Measurements from ENCODE around the gene XRCC3. TPM values are rescaled to one million over a fixed set of nuclear protein-coding genes. Genes with fewer than 3 reads are reported as not detected.

XRCC3 gene
- total RNA-seq, 4 donors from 2014 or later = 11.6 to 42.9 (median 16.2) TPM

DNA sequence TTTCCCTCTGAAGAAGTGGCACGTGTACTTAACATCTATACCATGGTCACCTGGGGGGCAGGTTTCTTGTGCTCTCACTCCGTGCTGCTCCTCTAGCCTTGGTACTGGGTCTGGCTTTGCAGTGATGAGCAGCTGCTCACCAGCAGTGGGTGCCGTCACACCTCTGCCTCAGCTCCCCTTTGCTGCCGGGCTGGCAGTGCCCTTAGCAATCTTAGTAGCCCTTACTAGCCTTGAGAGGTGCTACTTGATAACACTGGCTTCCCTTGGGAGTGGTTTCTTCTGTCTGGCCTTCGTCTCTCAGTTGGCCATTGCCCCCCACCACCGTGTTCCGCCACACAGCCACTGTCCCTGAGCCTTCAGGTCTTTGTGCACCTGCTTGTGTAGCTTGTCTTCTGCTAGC, 63.7 kb downstream of the XRCC3 start:
- no peak for TF ChIP-seq POLR2A (IDR thresholded peaks at IDR 0.05)
- TF ChIP-seq, protein P1, sequence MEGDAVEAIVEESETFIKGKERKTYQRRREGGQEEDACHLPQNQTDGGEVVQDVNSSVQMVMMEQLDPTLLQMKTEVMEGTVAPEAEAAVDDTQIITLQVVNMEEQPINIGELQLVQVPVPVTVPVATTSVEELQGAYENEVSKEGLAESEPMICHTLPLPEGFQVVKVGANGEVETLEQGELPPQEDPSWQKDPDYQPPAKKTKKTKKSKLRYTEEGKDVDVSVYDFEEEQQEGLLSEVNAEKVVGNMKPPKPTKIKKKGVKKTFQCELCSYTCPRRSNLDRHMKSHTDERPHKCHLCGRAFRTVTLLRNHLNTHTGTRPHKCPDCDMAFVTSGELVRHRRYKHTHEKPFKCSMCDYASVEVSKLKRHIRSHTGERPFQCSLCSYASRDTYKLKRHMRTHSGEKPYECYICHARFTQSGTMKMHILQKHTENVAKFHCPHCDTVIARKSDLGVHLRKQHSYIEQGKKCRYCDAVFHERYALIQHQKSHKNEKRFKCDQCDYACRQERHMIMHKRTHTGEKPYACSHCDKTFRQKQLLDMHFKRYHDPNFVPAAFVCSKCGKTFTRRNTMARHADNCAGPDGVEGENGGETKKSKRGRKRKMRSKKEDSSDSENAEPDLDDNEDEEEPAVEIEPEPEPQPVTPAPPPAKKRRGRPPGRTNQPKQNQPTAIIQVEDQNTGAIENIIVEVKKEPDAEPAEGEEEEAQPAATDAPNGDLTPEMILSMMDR (IDR thresholded peaks at IDR 0.05) = no peak
- Histone ChIP-seq H3K9me3 (no peaks in the 10 kb centered on the region), H3K36me3 (peaks cover 0 to 28% (median 6%) of the 10 kb centered on the region in 3 donors), H3K27me3 (no peaks in the 10 kb centered on the region), H3K27ac (no peak overlapping the region), H3K4me3 (no peak overlapping the region), H3K4me1 (peaks cover 0 to 4% (median 0%) of the 10 kb centered on the region in 4 donors)
- DNase-seq = no peak

DNA sequence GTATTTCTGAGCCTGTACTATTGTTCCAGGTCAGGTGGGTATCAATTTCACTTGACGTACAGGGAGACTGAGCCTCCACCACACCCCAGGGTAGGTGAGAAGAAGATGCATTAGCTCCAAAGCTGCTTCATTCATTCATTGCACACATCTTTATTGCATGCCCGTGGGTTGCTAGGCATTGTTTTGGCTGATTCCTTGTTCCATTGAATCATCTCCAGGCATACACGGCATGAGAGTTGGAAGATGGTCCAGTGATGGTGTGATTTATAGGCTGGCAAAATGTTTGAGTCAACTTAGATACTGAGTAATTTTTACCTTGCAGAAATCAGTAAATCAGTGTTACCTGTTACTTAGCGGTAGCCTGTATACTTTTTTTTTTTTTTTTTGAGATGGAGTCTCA, 65.0 kb downstream of the XRCC3 start:
- Histone ChIP-seq H3K36me3 (peaks cover 0 to 14% (median 0%) of the 10 kb centered on the region in 3 donors), H3K27ac (no peak overlapping the region), H3K4me1 (peaks cover 0 to 4% (median 0%) of the 10 kb centered on the region in 4 donors), H3K4me3 (no peak overlapping the region), H3K27me3 (no peaks in the 10 kb centered on the region), H3K9me3 (no peaks in the 10 kb centered on the region)
- TF ChIP-seq, protein P1 (IDR thresholded peaks at IDR 0.05) = no peak
- TF ChIP-seq POLR2A (IDR thresholded peaks at IDR 0.05) = no peak
- no peak for DNase-seq

DNA sequence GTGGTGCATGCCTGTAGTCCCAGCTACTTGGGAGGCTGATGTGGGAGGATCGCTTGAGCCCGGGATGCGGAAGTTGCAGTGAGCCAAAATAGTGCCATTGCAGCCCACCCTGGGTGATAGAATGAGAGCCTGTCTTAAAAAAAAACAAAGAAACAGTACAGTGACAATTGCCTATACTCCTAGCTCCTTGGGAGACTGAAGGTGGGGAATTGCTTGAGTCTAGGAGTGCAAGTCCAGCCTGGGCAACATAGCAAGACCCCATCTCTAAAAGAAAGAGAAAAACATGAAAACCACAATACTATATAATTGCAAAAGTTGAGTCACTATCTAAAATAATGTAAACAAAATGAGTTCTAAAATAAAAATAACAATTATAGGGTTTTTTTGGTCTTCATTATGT, 66.2 kb downstream of the XRCC3 start:
- peaks cover 0 to 4% (median 0%) of the 10 kb centered on the region in 4 donors for H3K4me1 ChIP-seq
- no peaks in the 10 kb centered on the region for H3K27me3 ChIP-seq
- no peaks in the 10 kb centered on the region for H3K9me3 ChIP-seq
- no peak for DNase-seq
- peaks cover 0 to 5% (median 0%) of the 10 kb centered on the region in 3 donors for H3K36me3 ChIP-seq
- no peak for TF ChIP-seq POLR2A (IDR thresholded peaks at IDR 0.05)
- TF ChIP-seq, protein P1 (IDR thresholded peaks at IDR 0.05) = no peak
- no peak overlapping the region for H3K27ac ChIP-seq
- no peak overlapping the region for H3K4me3 ChIP-seq

Small RNAs within 50 kb of the gene (small RNA-seq; reads per million reads assigned to genes)
- 0 reads per million in 2 donors for gene RF00019

Other genes starting within 250 kb of the XRCC3 start
- 100 to 1,000 TPM in 1 of 4 donors, 10 to 100 TPM in 3; 40.1 to 101 (median 68.4) TPM for gene CKB, start 192.6 kb downstream of the XRCC3 start, total RNA-seq
- 10 to 100 TPM in 1 of 4 donors, 1 to 10 TPM in 3; 6.1 to 13.9 (median 8.7) TPM for gene TRMT61A, start 186.3 kb downstream of the XRCC3 start, total RNA-seq
- gene BAG5, start 152.8 kb downstream of the XRCC3 start, total RNA-seq = 10 to 100 TPM; 18.0 to 38.0 (median 19.5) TPM
- gene COA8, start 152.5 kb downstream of the XRCC3 start, total RNA-seq = 10 to 100 TPM; 13.6 to 20.8 (median 17.9) TPM
- gene KLC1, start 86.2 kb downstream of the XRCC3 start, total RNA-seq = 100 to 1,000 TPM; 125 to 361 (median 270) TPM
- gene ZFYVE21, start 359 bp upstream of the XRCC3 start, total RNA-seq = 10 to 100 TPM; 40.3 to 81.2 (median 59.0) TPM
- 10 to 100 TPM; 30.5 to 78.3 (median 54.0) TPM for gene PPP1R13B, start 132.1 kb upstream of the XRCC3 start, total RNA-seq
- gene TDRD9, start 213.0 kb upstream of the XRCC3 start, total RNA-seq = under 1 TPM in 1 of 4 donors, not detected in 3; 0.40 TPM
- gene RD3L, start 227.1 kb upstream of the XRCC3 start, total RNA-seq = not detected